ENCODE results near the gene C16orf78. TPM values are rescaled to one million over a fixed set of nuclear protein-coding genes. Genes with fewer than 3 reads are reported as not detected.

Gene C16orf78
- total RNA-seq, 1 experiment from 2014 or later, result not detected

DNA sequence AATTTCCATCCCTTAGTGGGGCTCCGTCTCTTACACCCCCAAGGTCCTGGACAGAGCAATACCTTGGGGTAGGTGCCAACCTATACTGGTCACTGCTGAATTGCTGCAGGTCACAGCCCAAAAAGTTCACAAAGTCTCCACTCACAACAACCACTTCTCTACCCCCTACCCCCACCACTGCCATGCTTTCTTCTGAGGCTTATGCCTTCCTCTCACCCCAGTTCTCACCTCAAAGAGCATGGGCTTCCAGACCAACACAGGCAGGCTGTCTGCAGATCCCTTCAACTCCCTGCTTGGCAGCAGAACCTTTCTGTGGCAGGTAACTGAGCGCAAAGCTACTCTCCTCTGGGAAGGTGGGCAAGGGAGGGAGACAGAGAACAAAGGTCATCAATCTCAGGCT is 35.5 kb downstream of the C16orf78 start:
- intact Hi-C loops (cut with micrococcal nuclease; ENCODE audit: unreplicated experiment), result no loop called here

DNA sequence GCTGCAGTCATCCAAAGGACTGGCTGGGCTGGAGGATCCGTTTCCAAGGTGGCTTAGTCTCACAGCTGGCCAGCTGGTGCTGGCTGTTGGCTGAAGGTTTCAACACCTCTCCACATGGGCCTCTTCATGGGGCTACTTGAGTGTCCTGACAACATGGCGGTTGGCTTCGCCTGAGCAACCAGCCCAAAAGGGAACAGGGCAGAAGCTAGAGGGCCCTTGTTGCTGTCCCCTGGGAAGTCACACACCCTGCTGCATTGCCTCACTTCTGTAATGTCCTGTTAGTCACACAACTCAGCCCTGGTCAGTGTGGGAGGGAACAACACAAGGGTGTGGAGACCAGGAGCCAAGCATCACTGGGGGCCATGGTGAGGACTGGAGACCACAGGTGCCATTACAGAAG is 36.6 kb downstream of the C16orf78 start:
- no peak for DNase-seq
- Mint-ChIP-seq H3K36me3 (ENCODE audit: insufficient read depth, unreplicated experiment) (no peaks in the 10 kb centered on the region), H3K27ac (ENCODE audit: unreplicated experiment) (no peak overlapping the region), H3K4me1 (ENCODE audit: low read depth, unreplicated experiment) (no peaks in the 10 kb centered on the region), H3K4me3 (ENCODE audit: low read depth, unreplicated experiment) (no peak overlapping the region), H3K27me3 (ENCODE audit: unreplicated experiment) (peaks cover 59% of the 10 kb centered on the region), H3K9me3 (ENCODE audit: low read depth, unreplicated experiment) (no peaks in the 10 kb centered on the region)
- no TSS peak for BruUV-seq (replicated peaks)
- intact Hi-C loops (cut with micrococcal nuclease; ENCODE audit: unreplicated experiment), result no loop called here
- CTCF ChIA-PET, result interaction anchor here (0.5 kb wide), 1 partner anchor 532 kb away, joined by 3 read pairs; no protein-coding TSS in a partner anchor
- TF ChIP-seq, protein P1, sequence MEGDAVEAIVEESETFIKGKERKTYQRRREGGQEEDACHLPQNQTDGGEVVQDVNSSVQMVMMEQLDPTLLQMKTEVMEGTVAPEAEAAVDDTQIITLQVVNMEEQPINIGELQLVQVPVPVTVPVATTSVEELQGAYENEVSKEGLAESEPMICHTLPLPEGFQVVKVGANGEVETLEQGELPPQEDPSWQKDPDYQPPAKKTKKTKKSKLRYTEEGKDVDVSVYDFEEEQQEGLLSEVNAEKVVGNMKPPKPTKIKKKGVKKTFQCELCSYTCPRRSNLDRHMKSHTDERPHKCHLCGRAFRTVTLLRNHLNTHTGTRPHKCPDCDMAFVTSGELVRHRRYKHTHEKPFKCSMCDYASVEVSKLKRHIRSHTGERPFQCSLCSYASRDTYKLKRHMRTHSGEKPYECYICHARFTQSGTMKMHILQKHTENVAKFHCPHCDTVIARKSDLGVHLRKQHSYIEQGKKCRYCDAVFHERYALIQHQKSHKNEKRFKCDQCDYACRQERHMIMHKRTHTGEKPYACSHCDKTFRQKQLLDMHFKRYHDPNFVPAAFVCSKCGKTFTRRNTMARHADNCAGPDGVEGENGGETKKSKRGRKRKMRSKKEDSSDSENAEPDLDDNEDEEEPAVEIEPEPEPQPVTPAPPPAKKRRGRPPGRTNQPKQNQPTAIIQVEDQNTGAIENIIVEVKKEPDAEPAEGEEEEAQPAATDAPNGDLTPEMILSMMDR (IDR thresholded peaks at IDR 0.05; ENCODE audit: unreplicated experiment), result no peak

More for the DNA sequence above, 35.5 kb downstream of the C16orf78 start:
- no peak overlapping the region for H3K27ac Mint-ChIP-seq (ENCODE audit: unreplicated experiment)
- TF ChIP-seq, protein P1 (IDR thresholded peaks at IDR 0.05; ENCODE audit: unreplicated experiment), result no peak
- peaks cover 49% of the 10 kb centered on the region for H3K27me3 Mint-ChIP-seq (ENCODE audit: unreplicated experiment)
- no peak for DNase-seq
- CTCF ChIA-PET, result interaction anchor here (1.2 to 1.6 kb wide), 2 partner anchors 448 to 513 kb away, joined by 3 to 5 read pairs; no protein-coding TSS in a partner anchor
- no peaks in the 10 kb centered on the region for H3K36me3 Mint-ChIP-seq (ENCODE audit: insufficient read depth, unreplicated experiment)
- no peaks in the 10 kb centered on the region for H3K4me1 Mint-ChIP-seq (ENCODE audit: low read depth, unreplicated experiment)
- no peaks in the 10 kb centered on the region for H3K9me3 Mint-ChIP-seq (ENCODE audit: low read depth, unreplicated experiment)
- H3K4me3 Mint-ChIP-seq (ENCODE audit: low read depth, unreplicated experiment), result no peak overlapping the region
- no TSS peak for BruUV-seq (replicated peaks)

DNA sequence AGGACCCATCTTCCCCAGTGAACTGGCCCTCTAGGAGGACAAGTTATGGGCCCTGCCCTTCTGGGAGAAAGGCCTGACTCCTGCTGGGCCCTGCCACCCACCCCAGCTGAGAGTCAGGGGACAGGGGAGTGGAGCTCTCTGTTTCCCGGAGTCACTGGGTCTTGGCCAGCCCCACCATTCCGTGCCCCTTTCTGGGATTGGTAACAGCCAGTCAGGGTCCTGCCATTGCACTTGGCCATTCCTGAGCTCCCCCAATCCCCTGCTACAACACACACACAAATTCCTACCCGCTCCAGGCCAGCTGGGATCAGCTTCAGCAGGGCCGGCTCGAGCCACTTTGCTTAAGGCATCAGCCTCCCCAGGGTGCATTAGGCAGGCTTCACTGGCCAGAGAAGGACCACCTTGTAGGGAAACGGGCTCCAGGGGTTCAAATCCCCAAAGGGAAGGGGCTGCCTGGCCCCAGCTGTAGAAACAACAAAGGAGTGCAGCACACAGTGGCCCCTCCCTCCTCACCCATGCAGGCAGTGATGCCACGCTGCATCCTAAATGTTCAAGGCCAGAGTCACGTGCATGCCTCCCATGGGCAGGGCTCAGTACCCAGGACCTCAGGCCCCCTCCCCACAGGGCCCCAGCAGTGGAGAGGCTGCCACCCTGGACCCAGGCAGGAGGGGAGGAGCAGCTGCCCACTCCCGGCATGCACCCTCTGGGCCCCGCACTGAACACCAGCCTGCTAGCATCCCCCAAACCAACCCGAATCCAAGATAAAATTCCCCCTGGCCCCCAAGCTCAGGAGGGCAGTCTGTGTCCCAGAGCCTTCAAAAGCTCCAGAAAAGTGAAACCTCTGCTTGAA is 37.7 kb downstream of the C16orf78 start:
- Mint-ChIP-seq H3K4me3 (ENCODE audit: low read depth, unreplicated experiment) (no peak overlapping the region), H3K36me3 (ENCODE audit: insufficient read depth, unreplicated experiment) (no peaks in the 10 kb centered on the region), H3K4me1 (ENCODE audit: low read depth, unreplicated experiment) (no peaks in the 10 kb centered on the region), H3K27ac (ENCODE audit: unreplicated experiment) (no peak overlapping the region), H3K9me3 (ENCODE audit: low read depth, unreplicated experiment) (no peaks in the 10 kb centered on the region), H3K27me3 (ENCODE audit: unreplicated experiment) (peaks cover 69% of the 10 kb centered on the region)
- BruUV-seq (replicated peaks), result no TSS peak
- intact Hi-C loops (cut with micrococcal nuclease; ENCODE audit: unreplicated experiment), result no loop called here
- DNase-seq, result no peak
- CTCF ChIA-PET, result interaction anchor here (0.6 to 1.3 kb wide), 2 partner anchors 9 to 442 kb away, joined by 3 to 4 read pairs; no protein-coding TSS in a partner anchor
- TF ChIP-seq, protein P1 (IDR thresholded peaks at IDR 0.05; ENCODE audit: unreplicated experiment), result no peak

DNA sequence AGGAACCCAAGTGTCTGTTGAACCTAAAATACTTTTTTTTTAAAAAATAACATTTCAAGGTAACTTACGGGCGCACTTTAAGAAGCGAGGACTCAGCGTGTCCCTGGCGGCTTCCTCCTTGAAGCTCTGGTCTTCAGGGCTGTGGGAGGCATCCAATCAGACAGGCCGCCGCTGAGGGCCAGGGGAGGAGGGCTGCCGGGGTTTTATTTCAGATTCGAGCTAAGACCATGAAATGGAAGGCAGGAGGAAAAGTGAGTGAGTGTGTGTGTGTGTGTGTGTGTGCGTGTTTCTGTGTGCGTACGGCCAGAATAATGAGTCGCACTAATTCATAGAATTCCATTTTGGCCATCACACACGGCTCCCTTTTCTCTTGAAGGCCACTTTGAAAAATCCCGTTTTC is 41.1 kb downstream of the C16orf78 start:
- H3K27me3 Mint-ChIP-seq (ENCODE audit: unreplicated experiment), result peaks cover 88% of the 10 kb centered on the region
- no peaks in the 10 kb centered on the region for H3K36me3 Mint-ChIP-seq (ENCODE audit: insufficient read depth, unreplicated experiment)
- H3K27ac Mint-ChIP-seq (ENCODE audit: unreplicated experiment), result no peak overlapping the region
- no peak for DNase-seq
- CTCF ChIA-PET, result no interaction called here
- H3K4me3 Mint-ChIP-seq (ENCODE audit: low read depth, unreplicated experiment), result no peak overlapping the region
- no TSS peak for BruUV-seq (replicated peaks)
- H3K4me1 Mint-ChIP-seq (ENCODE audit: low read depth, unreplicated experiment), result no peaks in the 10 kb centered on the region
- TF ChIP-seq, protein P1 (IDR thresholded peaks at IDR 0.05; ENCODE audit: unreplicated experiment), result no peak
- H3K9me3 Mint-ChIP-seq (ENCODE audit: low read depth, unreplicated experiment), result no peaks in the 10 kb centered on the region
- intact Hi-C loops (cut with micrococcal nuclease; ENCODE audit: unreplicated experiment), result no loop called here
